ENCODE data around the gene TCEA2. TPM values are rescaled to one million over a fixed set of nuclear protein-coding genes. Genes with fewer than 3 reads are reported as not detected.

TCEA2 gene
- total and polyA plus RNA-seq, 2 of the 13 experiments (the other 11 are each of a cell fraction or from before 2014, with no cell fraction given): 28.1 to 33.7 TPM

DNA sequence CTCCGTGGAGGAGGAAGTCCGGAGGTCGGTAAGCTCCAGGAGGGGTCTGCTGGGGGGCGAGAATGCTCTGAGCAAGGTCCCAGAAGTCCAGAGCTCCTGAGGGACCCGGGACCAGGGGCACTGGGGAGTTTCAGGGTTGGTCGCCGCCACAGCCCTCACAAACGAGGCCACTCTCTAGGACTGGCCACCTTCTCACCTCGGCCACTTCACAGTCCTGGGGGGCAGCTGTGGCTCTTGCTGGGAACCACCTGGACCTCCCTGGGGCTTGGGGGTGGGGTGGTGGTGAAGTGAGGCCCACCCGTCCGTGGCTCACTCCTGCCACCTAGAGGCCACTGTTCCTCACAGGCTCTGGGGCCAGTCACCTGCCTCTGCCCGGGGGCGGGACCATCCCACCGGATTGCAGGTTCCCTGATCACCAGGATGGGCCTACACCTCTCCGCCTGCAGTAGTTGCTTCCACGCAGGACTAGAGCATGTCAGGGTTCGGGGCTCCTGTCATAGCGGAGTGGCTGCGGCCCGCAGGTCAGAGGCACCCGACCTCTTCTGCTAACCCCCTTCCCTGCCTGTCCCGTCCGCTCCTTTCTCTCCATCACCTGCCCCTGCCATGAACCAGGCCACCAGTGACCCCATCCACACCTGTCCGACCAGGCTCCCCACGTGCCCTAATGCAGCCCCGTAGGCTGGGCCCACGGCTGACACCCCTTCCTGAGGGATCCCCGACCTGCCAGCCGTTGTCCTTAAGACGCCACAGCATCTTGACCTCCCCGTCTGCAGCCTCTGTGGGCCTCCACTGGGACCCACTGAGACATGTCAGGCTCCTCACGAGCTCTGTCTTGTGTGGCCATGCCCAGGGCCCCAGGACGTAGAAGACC, 5.1 kb upstream of the TCEA2 start (continued):
- TF ChIP-seq PRMT3 (CRISPR knock-in tag; IDR thresholded peaks at IDR 0.05; ENCODE audit: borderline replicate concordance, low read depth) (no peak), PHF20 (CRISPR knock-in tag; IDR thresholded peaks at IDR 0.05) (peak; percentile 55; the same call in 1 of the 2 replicates), ZFP82 (CRISPR knock-in tag; IDR thresholded peaks at IDR 0.05; ENCODE audit: borderline replicate concordance) (no peak), ZNF512 (CRISPR knock-in tag; IDR thresholded peaks at IDR 0.05) (no peak), RBM39 (IDR thresholded peaks at IDR 0.05; ENCODE audit: low read depth, low read length, poor library complexity, severe bottlenecking) (no peak), ZNF367 (CRISPR knock-in tag; IDR thresholded peaks at IDR 0.05; ENCODE audit: borderline replicate concordance) (peak; percentile 52; the same call in 1 of the 2 replicates), RBM22 (optimal IDR thresholded peaks at IDR 0.05; ENCODE audit: low read length) (peak; percentile 12), CC2D1A (CRISPR knock-in tag; IDR thresholded peaks at IDR 0.05) (no peak), ZNF253 (CRISPR knock-in tag; IDR thresholded peaks at IDR 0.05; ENCODE audit: borderline replicate concordance) (no peak), ZNF776 (CRISPR knock-in tag; IDR thresholded peaks at IDR 0.05) (no peak), ZNF816 (CRISPR knock-in tag; IDR thresholded peaks at IDR 0.05; ENCODE audit: borderline replicate concordance) (no peak), ZNF850 (CRISPR knock-in tag; conservative IDR thresholded peaks at IDR 0.05) (no peak), TAF15 (IDR thresholded peaks at IDR 0.05; ENCODE audit: low read depth, low read length, poor library complexity, severe bottlenecking) (no peak), ZNF687 (CRISPR knock-in tag; IDR thresholded peaks at IDR 0.05) (peak; percentile 42; the same call in 1 of the 2 replicates), STAT5B (CRISPR knock-in tag; IDR thresholded peaks at IDR 0.05) (0 out of 2 replicates have a peak, but pooled peaks have one; percentile 12), ZNF160 (CRISPR knock-in tag; IDR thresholded peaks at IDR 0.05) (no peak), ZNF703 (CRISPR knock-in tag; IDR thresholded peaks at IDR 0.05; ENCODE audit: borderline replicate concordance) (no peak), IKZF4 (CRISPR knock-in tag; IDR thresholded peaks at IDR 0.05; ENCODE audit: borderline replicate concordance, low read depth, not compliant biosample characterization) (no peak), NCOA2 (CRISPR knock-in tag; IDR thresholded peaks at IDR 0.05) (no peak; the same call in 1 of the 2 replicates)
- TF ChIP-seq, protein P1, sequence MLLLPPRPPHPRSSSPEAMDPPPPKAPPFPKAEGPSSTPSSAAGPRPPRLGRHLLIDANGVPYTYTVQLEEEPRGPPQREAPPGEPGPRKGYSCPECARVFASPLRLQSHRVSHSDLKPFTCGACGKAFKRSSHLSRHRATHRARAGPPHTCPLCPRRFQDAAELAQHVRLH (CRISPR knock-in tag; IDR thresholded peaks at IDR 0.05; ENCODE audit: borderline replicate concordance, low read depth): peak; percentile 27; the same call in 1 of the 2 replicates
